ENCODE results near the gene APC. TPM values are rescaled to one million over a fixed set of nuclear protein-coding genes. Genes with fewer than 3 reads are reported as not detected.
A peak's percentile ranks its signal among the peaks of the same experiment; 100 is the strongest.

The APC gene
- total RNA-seq, result 38.3 and 40.1 TPM in 2 replicates
- polyA plus RNA-seq, result 12.9 and 22.9 TPM in 2 replicates

- no peak within 1 kb of the TSS for H3K27ac ChIP-seq
- H3K4me3 ChIP-seq, result peak within 1 kb of the TSS; percentile 51
Measured at GRCh38 chr5:112737463-112738190, at the start of gene APC. Gene APC (plus strand): TSS chr5:112737885. CDS start chr5:112754891, 17,006 bp downstream.

GRCh38 chr5:112689155-112689909 lies 48.4 kb upstream of the APC start:
- Histone ChIP-seq H3K27ac (no peak overlapping the region), H3K4me3 (no peak overlapping the region), H3K4me1 (ENCODE audit: low read depth) (peaks cover 5% of the 10 kb centered on the region), H3K36me3 (no peaks in the 10 kb centered on the region), H3K27me3 (no peaks in the 10 kb centered on the region), H3K9me3 (ENCODE audit: low read depth) (no peaks in the 10 kb centered on the region)
- TF ChIP-seq, protein P1, sequence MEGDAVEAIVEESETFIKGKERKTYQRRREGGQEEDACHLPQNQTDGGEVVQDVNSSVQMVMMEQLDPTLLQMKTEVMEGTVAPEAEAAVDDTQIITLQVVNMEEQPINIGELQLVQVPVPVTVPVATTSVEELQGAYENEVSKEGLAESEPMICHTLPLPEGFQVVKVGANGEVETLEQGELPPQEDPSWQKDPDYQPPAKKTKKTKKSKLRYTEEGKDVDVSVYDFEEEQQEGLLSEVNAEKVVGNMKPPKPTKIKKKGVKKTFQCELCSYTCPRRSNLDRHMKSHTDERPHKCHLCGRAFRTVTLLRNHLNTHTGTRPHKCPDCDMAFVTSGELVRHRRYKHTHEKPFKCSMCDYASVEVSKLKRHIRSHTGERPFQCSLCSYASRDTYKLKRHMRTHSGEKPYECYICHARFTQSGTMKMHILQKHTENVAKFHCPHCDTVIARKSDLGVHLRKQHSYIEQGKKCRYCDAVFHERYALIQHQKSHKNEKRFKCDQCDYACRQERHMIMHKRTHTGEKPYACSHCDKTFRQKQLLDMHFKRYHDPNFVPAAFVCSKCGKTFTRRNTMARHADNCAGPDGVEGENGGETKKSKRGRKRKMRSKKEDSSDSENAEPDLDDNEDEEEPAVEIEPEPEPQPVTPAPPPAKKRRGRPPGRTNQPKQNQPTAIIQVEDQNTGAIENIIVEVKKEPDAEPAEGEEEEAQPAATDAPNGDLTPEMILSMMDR (IDR thresholded peaks at IDR 0.05; ENCODE audit: low read depth, low read length), result no peak
- DNase-seq (ENCODE audit: low read depth in 1 of 2, low spot score in 1 of 2), result peak in 1 of 2 donors; percentile 32

More at GRCh38 chr5:112737463-112738190, at the start of gene APC:
- Histone ChIP-seq H3K9me3 (ENCODE audit: low read depth) (no peaks in the 10 kb centered on the region), H3K4me1 (ENCODE audit: low read depth) (no peaks in the 10 kb centered on the region), H3K27me3 (no peaks in the 10 kb centered on the region), H3K36me3 (no peaks in the 10 kb centered on the region)
- DNase-seq (ENCODE audit: low read depth in 1 of 2, low spot score in 1 of 2), result peak; percentile 90 to 92
- TF ChIP-seq, protein P1 (IDR thresholded peaks at IDR 0.05; ENCODE audit: low read depth, low read length), result no peak

GRCh38 chr5:112690605-112691338 lies 46.9 kb upstream of the APC start:
- no peak for DNase-seq (ENCODE audit: low read depth in 1 of 2, low spot score in 1 of 2)
- no peak overlapping the region for H3K27ac ChIP-seq
- H3K9me3 ChIP-seq (ENCODE audit: low read depth), result no peaks in the 10 kb centered on the region
- H3K27me3 ChIP-seq, result no peaks in the 10 kb centered on the region
- H3K36me3 ChIP-seq, result no peaks in the 10 kb centered on the region
- no peak overlapping the region for H3K4me3 ChIP-seq
- TF ChIP-seq, protein P1 (IDR thresholded peaks at IDR 0.05; ENCODE audit: low read depth, low read length), result no peak
- no peaks in the 10 kb centered on the region for H3K4me1 ChIP-seq (ENCODE audit: low read depth)

GRCh38 chr5:112691339-112691680 lies 46.4 kb upstream of the APC start:
- Histone ChIP-seq H3K9me3 (ENCODE audit: low read depth) (no peaks in the 10 kb centered on the region), H3K36me3 (no peaks in the 10 kb centered on the region), H3K27me3 (no peaks in the 10 kb centered on the region), H3K27ac (no peak overlapping the region), H3K4me3 (no peak overlapping the region), H3K4me1 (ENCODE audit: low read depth) (no peaks in the 10 kb centered on the region)
- no peak for DNase-seq (ENCODE audit: low read depth in 1 of 2, low spot score in 1 of 2)
- TF ChIP-seq, protein P1 (IDR thresholded peaks at IDR 0.05; ENCODE audit: low read depth, low read length), result no peak

GRCh38 chr5:112691758-112692157 lies 45.9 kb upstream of the APC start:
- Histone ChIP-seq H3K9me3 (ENCODE audit: low read depth) (no peaks in the 10 kb centered on the region), H3K4me3 (no peak overlapping the region), H3K27ac (no peak overlapping the region), H3K4me1 (ENCODE audit: low read depth) (no peaks in the 10 kb centered on the region), H3K27me3 (no peaks in the 10 kb centered on the region), H3K36me3 (no peaks in the 10 kb centered on the region)
- TF ChIP-seq, protein P1 (IDR thresholded peaks at IDR 0.05; ENCODE audit: low read depth, low read length), result peak; percentile 51
- peak in 1 of 2 donors; percentile 64 for DNase-seq (ENCODE audit: low read depth in 1 of 2, low spot score in 1 of 2)
